OCI-LY1 (cell line): ENCODE results near the gene SMAD4.

Source experiments
- H2AFZ ChIP-seq: fragments of 200-600 bp; sonication (generic), shearing (Covaris generic); 2 replicates; pipeline ENCODE4 v1.6.0; 2014; ENCODE audit warnings: antibody characterized with exemption, mild to moderate bottlenecking, low read length
- H3F3A ChIP-seq: fragments of 200-600 bp; sonication (generic), shearing (Covaris generic); 2 replicates; pipeline ENCODE4 v1.6.0; 2014; ENCODE audit warnings: mild to moderate bottlenecking, antibody characterized with exemption, low read length, moderate library complexity; ENCODE audit not compliant: insufficient read depth
- H3K27ac ChIP-seq: fragments of 200-600 bp; sonication (generic); 2 replicates; pipeline ENCODE4 v1.5.1; 2014; ENCODE audit warnings: low read length, mixed run types, mild to moderate bottlenecking, low read depth; ENCODE audit not compliant: poor library complexity, severe bottlenecking
- H3K27me3 ChIP-seq: fragments of 200-600 bp; sonication (generic); 2 replicates; pipeline ENCODE4 v1.6.0; 2014; ENCODE audit warnings: antibody characterized with exemption, mild to moderate bottlenecking, low read length, moderate library complexity; ENCODE audit not compliant: insufficient read depth
- H3K36me3 ChIP-seq: fragments of 200-600 bp; sonication (generic); 2 replicates; pipeline ENCODE4 v1.6.1; 2014; ENCODE audit warnings: mild to moderate bottlenecking, antibody characterized with exemption, low read length, moderate library complexity, mixed read lengths; ENCODE audit not compliant: insufficient read depth
- H3K4me1 ChIP-seq: fragments of 200-600 bp; sonication (generic); 2 replicates; pipeline ENCODE4 v1.5.1; 2014; ENCODE audit warnings: mild to moderate bottlenecking, low read length, moderate library complexity; ENCODE audit not compliant: insufficient read depth, severe bottlenecking
- H3K4me2 ChIP-seq: fragments of 200-600 bp; sonication (generic), shearing (Covaris generic); 2 replicates; pipeline ENCODE4 v1.6.1; 2014; ENCODE audit warnings: low read length
- H3K4me3 ChIP-seq: fragments of 200-600 bp; sonication (generic); 2 replicates; pipeline ENCODE4 v1.5.1; 2014; ENCODE audit warnings: low read length, low read depth, mild to moderate bottlenecking, mixed read lengths; ENCODE audit not compliant: poor library complexity, severe bottlenecking
- H3K79me2 ChIP-seq: fragments of 200-600 bp; shearing (Covaris generic); 2 replicates; pipeline ENCODE4 v1.6.1; 2016; ENCODE audit warnings: mixed run types, low read length, mixed read lengths; ENCODE audit not compliant: insufficient read depth
- H3K9ac ChIP-seq: fragments of 200-600 bp; sonication (generic), shearing (Covaris generic); 2 replicates; pipeline ENCODE4 v1.6.1; 2014; ENCODE audit warnings: mild to moderate bottlenecking, low read length, mixed read lengths
- H3K9me2 ChIP-seq: fragments of 200-600 bp; sonication (generic), shearing (Covaris generic); 2 replicates; pipeline ENCODE4 v1.6.1; 2014; ENCODE audit warnings: low read depth, mild to moderate bottlenecking, low read length, mixed read lengths
- H3K9me3 ChIP-seq: fragments of 200-600 bp; shearing (Covaris generic); 2 replicates; pipeline ENCODE4 v1.6.1; 2014; ENCODE audit warnings: low read length, mixed read lengths
- H4K20me1 ChIP-seq: fragments of 200-600 bp; sonication (generic), shearing (Covaris generic); 2 replicates; pipeline ENCODE4 v1.6.0; 2016; ENCODE audit warnings: mild to moderate bottlenecking, low read length; ENCODE audit not compliant: insufficient read depth
- EZH2 ChIP-seq: fragments of 200-600 bp; sonication (generic), shearing (Covaris generic); IDR thresholded peaks from 2 replicates; pipeline ENCODE4 v1.8.0; 2017; ENCODE audit warnings: borderline replicate concordance, mixed run types, mild to moderate bottlenecking, antibody characterized with exemption, low read length, moderate library complexity, mixed read lengths
- TF ChIP-seq, protein P1 (sequence below): fragments of 200-600 bp; sonication (generic), shearing (Covaris generic); IDR thresholded peaks from 2 replicates; pipeline ENCODE4 v1.5.1; 2017; ENCODE audit warnings: mild to moderate bottlenecking, antibody characterized with exemption, low read length, moderate library complexity, mixed read lengths

Gene SMAD4

GRCh38 chr18:50982802-50983179 is 47.2 kb upstream of the SMAD4 start:
- Histone ChIP-seq H3K4me1 (no peaks in the 10 kb centered on the region), H3K4me3 (no peak overlapping the region)
- TF ChIP-seq, protein P1, sequence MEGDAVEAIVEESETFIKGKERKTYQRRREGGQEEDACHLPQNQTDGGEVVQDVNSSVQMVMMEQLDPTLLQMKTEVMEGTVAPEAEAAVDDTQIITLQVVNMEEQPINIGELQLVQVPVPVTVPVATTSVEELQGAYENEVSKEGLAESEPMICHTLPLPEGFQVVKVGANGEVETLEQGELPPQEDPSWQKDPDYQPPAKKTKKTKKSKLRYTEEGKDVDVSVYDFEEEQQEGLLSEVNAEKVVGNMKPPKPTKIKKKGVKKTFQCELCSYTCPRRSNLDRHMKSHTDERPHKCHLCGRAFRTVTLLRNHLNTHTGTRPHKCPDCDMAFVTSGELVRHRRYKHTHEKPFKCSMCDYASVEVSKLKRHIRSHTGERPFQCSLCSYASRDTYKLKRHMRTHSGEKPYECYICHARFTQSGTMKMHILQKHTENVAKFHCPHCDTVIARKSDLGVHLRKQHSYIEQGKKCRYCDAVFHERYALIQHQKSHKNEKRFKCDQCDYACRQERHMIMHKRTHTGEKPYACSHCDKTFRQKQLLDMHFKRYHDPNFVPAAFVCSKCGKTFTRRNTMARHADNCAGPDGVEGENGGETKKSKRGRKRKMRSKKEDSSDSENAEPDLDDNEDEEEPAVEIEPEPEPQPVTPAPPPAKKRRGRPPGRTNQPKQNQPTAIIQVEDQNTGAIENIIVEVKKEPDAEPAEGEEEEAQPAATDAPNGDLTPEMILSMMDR, result no peak; the same call in 1 of the 2 replicates
- TF ChIP-seq EZH2, result no peak

DNA sequence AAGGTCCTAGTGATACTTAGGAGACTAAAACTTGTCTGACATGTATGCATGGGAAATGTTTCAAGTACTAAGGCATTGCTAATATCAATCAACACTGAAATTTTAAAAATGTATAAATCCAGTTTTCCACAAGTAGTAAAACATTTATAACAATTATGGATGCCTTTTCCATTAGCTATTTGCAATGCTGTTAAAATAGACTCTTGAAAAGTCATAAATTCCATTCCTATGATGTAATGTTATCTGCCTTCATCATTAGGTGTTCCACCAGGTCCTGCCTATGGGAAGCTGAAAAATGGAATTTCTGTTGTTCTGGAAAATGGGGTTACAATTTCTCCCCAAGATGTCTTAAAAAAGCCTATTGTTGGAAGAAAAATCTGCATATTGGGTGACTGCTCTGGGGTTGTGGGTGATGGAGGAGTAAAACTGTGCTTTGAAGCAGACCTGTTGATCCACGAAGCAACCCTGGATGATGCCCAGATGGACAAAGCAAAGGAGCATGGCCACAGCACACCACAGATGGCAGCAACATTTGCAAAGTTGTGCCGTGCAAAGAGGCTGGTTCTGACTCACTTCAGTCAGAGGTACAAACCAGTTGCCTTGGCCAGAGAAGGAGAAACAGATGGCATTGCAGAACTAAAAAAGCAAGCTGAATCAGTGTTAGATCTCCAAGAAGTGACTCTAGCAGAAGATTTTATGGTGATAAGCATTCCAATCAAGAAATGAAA is 43.5 kb upstream of the SMAD4 start:
- Histone ChIP-seq H3K4me1 (no peaks in the 10 kb centered on the region), H3K4me2 (no peak overlapping the region), H3K9ac (no peak overlapping the region), H3K79me2 (no peaks in the 10 kb centered on the region), H4K20me1 (no peaks in the 10 kb centered on the region), H3K4me3 (no peak overlapping the region), H3K27ac (no peak overlapping the region), H2AFZ (no peak overlapping the region), H3K9me2 (no peaks in the 10 kb centered on the region), H3K36me3 (peaks cover 23% of the 10 kb centered on the region; the same call in 1 of the 2 replicates), H3K9me3 (no peaks in the 10 kb centered on the region), H3K27me3 (no peaks in the 10 kb centered on the region), H3F3A (no peaks in the 10 kb centered on the region)
- no peak for TF ChIP-seq EZH2

More at GRCh38 chr18:50982802-50983179, 47.2 kb upstream of the SMAD4 start:
- Histone ChIP-seq H4K20me1 (no peaks in the 10 kb centered on the region), H3K36me3 (peaks cover 47% of the 10 kb centered on the region), H3K27me3 (no peaks in the 10 kb centered on the region), H3K79me2 (no peaks in the 10 kb centered on the region), H3K4me2 (no peak overlapping the region), H3F3A (no peaks in the 10 kb centered on the region), H3K27ac (no peak overlapping the region), H2AFZ (no peak overlapping the region), H3K9ac (no peak overlapping the region), H3K9me3 (no peaks in the 10 kb centered on the region; the same call in 1 of the 2 replicates), H3K9me2 (no peaks in the 10 kb centered on the region)

DNA sequence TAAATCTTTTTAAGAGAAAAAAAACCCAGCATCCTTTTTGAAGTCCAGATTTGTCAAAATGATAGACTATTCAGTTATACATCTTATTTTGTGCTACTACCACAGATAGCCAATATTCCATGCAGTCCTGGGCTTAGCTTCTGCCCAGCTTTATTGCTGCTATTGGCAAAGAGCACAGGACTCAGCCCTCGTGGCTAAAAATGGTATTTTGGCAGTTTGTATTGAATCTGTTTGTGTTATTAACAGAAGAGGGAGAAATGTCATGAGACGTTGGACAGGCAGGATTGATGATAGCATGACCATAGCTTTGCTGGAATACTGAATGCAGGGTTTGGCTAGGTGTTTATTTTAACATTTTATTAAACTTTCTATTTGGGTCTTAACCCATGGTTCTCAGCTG is 42.8 kb upstream of the SMAD4 start:
- Histone ChIP-seq H3K9me2 (no peaks in the 10 kb centered on the region), H4K20me1 (no peaks in the 10 kb centered on the region), H3K9ac (no peak overlapping the region), H3K9me3 (no peaks in the 10 kb centered on the region), H3K27me3 (no peaks in the 10 kb centered on the region), H3K27ac (no peak overlapping the region), H3K79me2 (no peaks in the 10 kb centered on the region), H2AFZ (no peak overlapping the region), H3K4me2 (no peak overlapping the region), H3K4me3 (no peak overlapping the region), H3K36me3 (peaks cover 23% of the 10 kb centered on the region; the same call in 1 of the 2 replicates), H3K4me1 (no peaks in the 10 kb centered on the region), H3F3A (no peaks in the 10 kb centered on the region)
- TF ChIP-seq, protein P1, result no peak
- no peak for TF ChIP-seq EZH2

GRCh38 chr18:50989711-50990110 is 40.3 kb upstream of the SMAD4 start:
- no peaks in the 10 kb centered on the region for H3K79me2 ChIP-seq
- no peaks in the 10 kb centered on the region for H4K20me1 ChIP-seq
- no peak overlapping the region for H3K9ac ChIP-seq
- TF ChIP-seq EZH2, result no peak
- TF ChIP-seq, protein P1, result no peak
- H3K4me1 ChIP-seq, result no peaks in the 10 kb centered on the region
- no peak overlapping the region for H3K27ac ChIP-seq
- no peaks in the 10 kb centered on the region for H3K9me3 ChIP-seq
- H2AFZ ChIP-seq, result no peak overlapping the region
- peaks cover 19% of the 10 kb centered on the region; the same call in 1 of the 2 replicates for H3K36me3 ChIP-seq
- no peaks in the 10 kb centered on the region for H3K27me3 ChIP-seq
- no peaks in the 10 kb centered on the region for H3F3A ChIP-seq
- no peak overlapping the region for H3K4me3 ChIP-seq
- H3K9me2 ChIP-seq, result no peaks in the 10 kb centered on the region
- H3K4me2 ChIP-seq, result no peak overlapping the region
